OCI-LY3 (cell line): ENCODE measurements around the gene FADD.

Source experiments
- EZH2phosphoT487 ChIP-seq: fragments of 200-600 bp; shearing (Covaris generic); IDR thresholded peaks from 2 replicates; pipeline ENCODE4 v1.6.1; 2018; ENCODE audit warnings: antibody characterized with exemption, mixed run types, low read depth
- TF ChIP-seq, protein P1 (sequence below): fragments of 200-600, 300-600 bp; sonication (generic); IDR thresholded peaks from 2 replicates; pipeline ENCODE4 v1.5.1; 2014; ENCODE audit warnings: antibody characterized with exemption, low read length, low read depth

DNA sequence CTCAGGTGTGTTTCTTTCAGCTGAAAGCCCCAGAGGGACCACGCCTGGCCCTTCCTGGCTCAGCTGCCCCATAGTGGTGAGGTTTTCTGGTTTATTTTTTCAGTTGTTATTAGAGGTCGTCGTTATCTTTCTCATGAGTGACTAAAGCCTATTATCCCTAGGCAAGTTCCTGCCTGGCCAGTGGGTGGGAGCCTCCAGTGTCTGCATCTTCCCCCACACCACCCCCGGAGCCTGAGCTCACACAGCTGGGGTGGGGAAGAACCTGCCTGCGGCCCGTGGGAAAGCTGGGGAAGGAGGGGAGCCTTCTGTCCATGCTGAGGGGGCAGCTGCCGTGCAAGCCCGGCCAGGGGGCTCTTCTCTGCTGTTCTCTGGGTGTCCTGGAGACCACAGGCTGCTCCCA, 43.1 kb downstream of the FADD start:
- TF ChIP-seq, protein P1, sequence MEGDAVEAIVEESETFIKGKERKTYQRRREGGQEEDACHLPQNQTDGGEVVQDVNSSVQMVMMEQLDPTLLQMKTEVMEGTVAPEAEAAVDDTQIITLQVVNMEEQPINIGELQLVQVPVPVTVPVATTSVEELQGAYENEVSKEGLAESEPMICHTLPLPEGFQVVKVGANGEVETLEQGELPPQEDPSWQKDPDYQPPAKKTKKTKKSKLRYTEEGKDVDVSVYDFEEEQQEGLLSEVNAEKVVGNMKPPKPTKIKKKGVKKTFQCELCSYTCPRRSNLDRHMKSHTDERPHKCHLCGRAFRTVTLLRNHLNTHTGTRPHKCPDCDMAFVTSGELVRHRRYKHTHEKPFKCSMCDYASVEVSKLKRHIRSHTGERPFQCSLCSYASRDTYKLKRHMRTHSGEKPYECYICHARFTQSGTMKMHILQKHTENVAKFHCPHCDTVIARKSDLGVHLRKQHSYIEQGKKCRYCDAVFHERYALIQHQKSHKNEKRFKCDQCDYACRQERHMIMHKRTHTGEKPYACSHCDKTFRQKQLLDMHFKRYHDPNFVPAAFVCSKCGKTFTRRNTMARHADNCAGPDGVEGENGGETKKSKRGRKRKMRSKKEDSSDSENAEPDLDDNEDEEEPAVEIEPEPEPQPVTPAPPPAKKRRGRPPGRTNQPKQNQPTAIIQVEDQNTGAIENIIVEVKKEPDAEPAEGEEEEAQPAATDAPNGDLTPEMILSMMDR, result no peak
- TF ChIP-seq EZH2phosphoT487, result no peak
